HepG2 (cell line): Measurements from ENCODE around the gene MBTD1. TPM values are rescaled to one million over a fixed set of nuclear protein-coding genes. Genes with fewer than 3 reads are reported as not detected.

Source experiments
- ARID3A ChIP-seq: IDR thresholded peaks from 2 replicates; pipeline ENCODE4 v1.6.1; 2012; ENCODE audit warnings: low read depth, low read length, improper control_type of control experiment
- BRCA1 ChIP-seq: sonication (generic); formaldehyde crosslinking; IDR thresholded peaks from 2 replicates; pipeline ENCODE4 v1.4.0; 2020; ENCODE audit warnings: missing genetic modification reagents
- DBP ChIP-seq: sonication (generic); formaldehyde crosslinking; IDR thresholded peaks from 2 replicates; pipeline ENCODE4 v1.4.0; 2020; ENCODE audit warnings: missing genetic modification reagents; ENCODE audit errors: not compliant biosample characterization
- FLYWCH1 ChIP-seq: sonication (generic); formaldehyde crosslinking; IDR thresholded peaks from 2 replicates; pipeline ENCODE4 v1.8.1; 2023; ENCODE audit warnings: mild to moderate bottlenecking, missing genetic modification reagents
- FOXK2 ChIP-seq: fragments of 450-650 bp; IDR thresholded peaks from 2 replicates; pipeline ENCODE4 v1.6.1; 2016
- HNRNPUL1 ChIP-seq: fragments of 200-400 bp; formaldehyde crosslinking; IDR thresholded peaks from 2 replicates; pipeline ENCODE4 v1.6.1; 2017; ENCODE audit warnings: low read depth, mild to moderate bottlenecking, low read length, moderate library complexity
- MATR3 ChIP-seq: sonication (generic); formaldehyde crosslinking; IDR thresholded peaks from 2 replicates; pipeline ENCODE4 v1.4.0; 2020; ENCODE audit warnings: missing genetic modification reagents
- MBNL3 ChIP-seq: fragments of 250-450 bp; sonication (Bioruptor Pico); conservative IDR thresholded peaks from 2 replicates; pipeline ENCODE4 v1.8.0; 2022; ENCODE audit warnings: mild to moderate bottlenecking, inconsistent platforms
- MEF2D ChIP-seq: sonication (generic); formaldehyde crosslinking; IDR thresholded peaks from 2 replicates; pipeline ENCODE4 v1.5.1; 2020; ENCODE audit warnings: mild to moderate bottlenecking, missing genetic modification reagents
- MXI1 ChIP-seq: IDR thresholded peaks from 3 replicates; pipeline ENCODE4 v1.6.1; 2012; ENCODE audit warnings: low read depth, low read length, inconsistent platforms, borderline replicate concordance
- NR2F6 ChIP-seq, 2 experiments: IDR thresholded peaks; 2 replicates each; pipeline ENCODE4 v1.6.1; 2016; ENCODE audit warnings: antibody characterized with exemption in 1 of 2, mild to moderate bottlenecking in 1 of 2
- POLR2A ChIP-seq, 2 experiments: IDR thresholded peaks; 2 replicates each; pipeline ENCODE4 v1.6.1; 2011; ENCODE audit warnings: low read depth in 2 of 2, low read length in 2 of 2, mild to moderate bottlenecking in 1 of 2, moderate library complexity in 1 of 2; ENCODE audit not compliant: insufficient read depth in 1 of 2
- SNAPC5 ChIP-seq: sonication (generic); formaldehyde crosslinking; IDR thresholded peaks from 2 replicates; pipeline ENCODE4 v1.8.1; 2023; ENCODE audit warnings: mild to moderate bottlenecking, missing genetic modification reagents, borderline replicate concordance
- TEAD3 ChIP-seq: optimal IDR thresholded peaks from 2 replicates; pipeline ENCODE3; 2016; ENCODE audit warnings: borderline replicate concordance
- XBP1 ChIP-seq: sonication (generic); formaldehyde crosslinking; IDR thresholded peaks from 2 replicates; pipeline ENCODE4 v1.5.0; 2020; ENCODE audit warnings: missing genetic modification reagents
- ZNF12 ChIP-seq: sonication (generic); formaldehyde crosslinking; IDR thresholded peaks from 2 replicates; pipeline ENCODE4 v1.5.0; 2020; ENCODE audit warnings: missing genetic modification reagents
- ZNF275 ChIP-seq: sonication (generic); formaldehyde crosslinking; IDR thresholded peaks from 2 replicates; pipeline ENCODE4 v1.8.0; 2022; ENCODE audit warnings: missing genetic modification reagents, mild to moderate bottlenecking, inconsistent platforms, borderline replicate concordance
- ZNF329 ChIP-seq: sonication (generic); formaldehyde crosslinking; IDR thresholded peaks from 2 replicates; pipeline ENCODE4 v1.9.0; 2021; ENCODE audit warnings: low read depth, mild to moderate bottlenecking, missing genetic modification reagents
- ZNF558 ChIP-seq: sonication (generic); formaldehyde crosslinking; IDR thresholded peaks from 2 replicates; pipeline ENCODE4 v1.9.0; 2022; ENCODE audit warnings: mild to moderate bottlenecking, missing genetic modification reagents, borderline replicate concordance
- ZNF615 ChIP-seq: sonication (generic); formaldehyde crosslinking; IDR thresholded peaks from 2 replicates; pipeline ENCODE4 v1.5.0; 2020; ENCODE audit warnings: mild to moderate bottlenecking, missing genetic modification reagents, borderline replicate concordance
- ZNF710 ChIP-seq: sonication (generic); formaldehyde crosslinking; IDR thresholded peaks from 2 replicates; pipeline ENCODE4 v1.5.0; 2020; ENCODE audit warnings: mild to moderate bottlenecking, missing genetic modification reagents, borderline replicate concordance
- ZNF749 ChIP-seq: sonication (generic); formaldehyde crosslinking; IDR thresholded peaks from 2 replicates; pipeline ENCODE4 v1.8.0; 2022; ENCODE audit warnings: mild to moderate bottlenecking, missing genetic modification reagents, moderate library complexity, borderline replicate concordance
- polyA plus RNA-seq, 8 experiments: library from polyadenylated mRNA; depleted of rRNA in 3 of 8; stranded (reverse) in 7 of 8; unstranded in 1 of 8; fragments of >200 nt; fragmentation: Illumina TruSeq in 4 of 8; extraction: Trizol in 4 of 8; gene quantifications; 2 replicates each; pipeline versions ENCODE4 v1.2.1 to v1.2.3, GENCODE V29; 2011 to 2016; ENCODE audit warnings: low read depth in 4 of 8, missing spikeins in 1 of 8, mixed read lengths in 1 of 8; ENCODE audit not compliant: insufficient read depth in 1 of 8
- total RNA-seq, 5 experiments: library from RNA; depleted of rRNA; stranded (reverse); fragments of >200 nt; fragmentation: Illumina TruSeq; extraction: Trizol; gene quantifications; 2 replicates each; pipeline ENCODE4 v1.2.3, GENCODE V29; 2016; ENCODE audit warnings: low read depth in 1 of 5

MBTD1 gene
- total and polyA plus RNA-seq, 2 of the 13 experiments (the other 11 are each of a cell fraction or from before 2014, with no cell fraction given) = 20.9 TPM

- TF ChIP-seq ZNF749 (CRISPR knock-in tag) (no peak), MEF2D (CRISPR knock-in tag) (peak; percentile 50; the same call in 1 of the 2 replicates), ZNF275 (no peak; the same call in 1 of the 2 replicates), FOXK2 (no peak), FLYWCH1 (no peak), TEAD3 (CRISPR knock-in tag) (peak; percentile 11), ARID3A (no peak), MBNL3 (CRISPR knock-in tag) (no peak), XBP1 (CRISPR knock-in tag) (no peak), BRCA1 (no peak), ZNF710 (CRISPR knock-in tag) (0 out of 2 replicates have a peak, but pooled peaks have one; percentile 11), ZNF329 (peak; percentile 43; the same call in 1 of the 2 replicates), MATR3 (no peak), MXI1 (no peak), NR2F6 (IDR thresholded peaks at IDR 0.05) (peak; percentile 11; the same call in 1 of the 2 replicates), NR2F6 (CRISPR knock-in tag; IDR thresholded peaks at IDR 0.05) (no peak; the same call in 1 of the 2 replicates), DBP (no peak), ZNF558 (CRISPR knock-in tag) (no peak), ZNF615 (CRISPR knock-in tag) (no peak), POLR2A (IDR thresholded peaks at IDR 0.05; ENCODE audit: insufficient read depth in 1 of 2, low read depth in 2 of 2, low read length in 2 of 2) (no peak), HNRNPUL1 (no peak), ZNF12 (CRISPR knock-in tag) (no peak), SNAPC5 (no peak)
Measured at GRCh38 chr17:51165680-51166197, 94.1 kb downstream of the MBTD1 start (continued).
